Stimulated activated CD4-positive, alpha-beta T cell treated with anti-CD3 and anti-CD28 coated beads, Interleukin-12 subunit alpha, Interleukin-12 subunit beta, amount 100 ng/mL, for 24 hours (primary cell): ENCODE data around the gene AKAP6.
A peak's percentile ranks its signal among the peaks of the same experiment; 100 is the strongest.

Experiments used
- DNase-seq, 2 experiments: peaks; one replicate each; pipeline ENCODE4 v3.0.0-alpha.2; 2020; ENCODE audit warnings: low read depth in 2 of 2

AKAP6 gene

DNA sequence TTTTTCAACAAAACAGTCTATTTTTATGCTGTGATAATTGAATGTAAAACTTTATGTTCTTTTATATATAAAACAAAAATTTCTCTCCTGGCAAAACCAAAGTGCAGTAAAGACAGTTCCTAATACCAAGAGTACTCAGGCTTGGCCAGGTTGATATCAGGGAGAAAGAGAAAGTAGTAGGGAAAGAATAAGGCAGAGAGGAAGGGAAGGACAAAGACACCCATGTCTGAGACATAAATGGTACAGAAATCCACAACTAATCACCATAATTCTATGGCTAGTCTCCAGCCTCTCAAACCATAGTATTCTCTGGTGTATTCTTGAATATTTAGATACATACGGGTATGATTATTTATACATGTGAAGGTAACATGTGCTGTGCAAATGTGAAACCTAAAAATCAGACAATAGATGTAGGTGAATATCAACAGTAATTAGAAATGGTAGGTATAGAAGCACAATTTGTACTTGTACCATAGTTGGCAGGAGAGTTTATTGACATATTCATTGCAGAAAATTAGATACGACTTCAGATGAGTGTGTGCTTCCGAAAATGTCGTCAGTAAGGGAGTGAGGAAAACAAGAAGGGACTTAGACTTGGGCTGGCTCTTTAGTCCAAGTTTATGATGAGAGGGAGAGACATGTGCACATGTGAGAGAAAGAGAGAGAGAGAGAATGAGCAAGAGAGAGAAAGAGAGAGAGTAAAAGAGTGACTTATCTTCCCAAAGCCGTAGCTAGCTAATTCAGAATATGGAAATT is 378.8 kb downstream of the AKAP6 start:
- DNase-seq: no peak

DNA sequence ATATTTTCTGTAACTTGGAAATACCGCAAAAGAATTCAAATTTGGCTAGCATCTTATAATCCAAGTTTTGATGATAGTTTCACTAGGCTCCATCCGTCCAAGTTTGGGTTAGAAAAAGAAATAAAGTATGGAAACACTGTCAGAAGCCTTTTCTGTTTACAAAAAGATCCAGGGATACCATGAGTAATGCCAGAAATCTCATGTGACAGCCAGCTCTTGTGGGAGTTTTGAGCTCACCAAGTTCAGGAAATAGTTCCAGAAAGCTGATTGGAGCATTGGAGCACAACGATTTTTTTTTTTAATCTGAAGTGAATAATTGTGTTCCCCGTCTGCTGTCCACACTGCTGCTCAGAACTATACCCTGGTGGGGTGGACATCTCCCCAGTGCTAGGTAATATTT is 379.9 kb downstream of the AKAP6 start:
- no peak for DNase-seq

DNA sequence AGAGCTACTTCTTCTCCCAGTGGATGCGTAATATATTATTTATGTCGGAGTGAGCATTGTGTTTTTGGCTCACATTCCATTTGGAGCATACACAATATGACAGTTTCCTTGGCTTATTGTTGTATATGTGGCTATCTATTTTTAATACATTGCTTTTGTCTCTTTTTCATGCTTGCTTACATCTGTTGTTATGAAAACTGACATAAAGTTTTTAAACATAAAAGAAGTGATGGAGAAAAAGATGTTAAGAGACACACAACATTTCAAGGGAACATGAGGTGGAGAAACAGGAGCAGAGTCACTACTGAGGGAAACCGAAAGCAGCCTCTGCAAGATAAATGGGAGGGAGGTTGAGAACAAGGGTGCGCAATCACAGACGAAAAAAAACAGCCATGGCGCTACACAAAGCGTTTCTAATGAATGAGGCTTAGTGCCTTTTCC is 381.2 kb downstream of the AKAP6 start:
- no peak for DNase-seq

DNA sequence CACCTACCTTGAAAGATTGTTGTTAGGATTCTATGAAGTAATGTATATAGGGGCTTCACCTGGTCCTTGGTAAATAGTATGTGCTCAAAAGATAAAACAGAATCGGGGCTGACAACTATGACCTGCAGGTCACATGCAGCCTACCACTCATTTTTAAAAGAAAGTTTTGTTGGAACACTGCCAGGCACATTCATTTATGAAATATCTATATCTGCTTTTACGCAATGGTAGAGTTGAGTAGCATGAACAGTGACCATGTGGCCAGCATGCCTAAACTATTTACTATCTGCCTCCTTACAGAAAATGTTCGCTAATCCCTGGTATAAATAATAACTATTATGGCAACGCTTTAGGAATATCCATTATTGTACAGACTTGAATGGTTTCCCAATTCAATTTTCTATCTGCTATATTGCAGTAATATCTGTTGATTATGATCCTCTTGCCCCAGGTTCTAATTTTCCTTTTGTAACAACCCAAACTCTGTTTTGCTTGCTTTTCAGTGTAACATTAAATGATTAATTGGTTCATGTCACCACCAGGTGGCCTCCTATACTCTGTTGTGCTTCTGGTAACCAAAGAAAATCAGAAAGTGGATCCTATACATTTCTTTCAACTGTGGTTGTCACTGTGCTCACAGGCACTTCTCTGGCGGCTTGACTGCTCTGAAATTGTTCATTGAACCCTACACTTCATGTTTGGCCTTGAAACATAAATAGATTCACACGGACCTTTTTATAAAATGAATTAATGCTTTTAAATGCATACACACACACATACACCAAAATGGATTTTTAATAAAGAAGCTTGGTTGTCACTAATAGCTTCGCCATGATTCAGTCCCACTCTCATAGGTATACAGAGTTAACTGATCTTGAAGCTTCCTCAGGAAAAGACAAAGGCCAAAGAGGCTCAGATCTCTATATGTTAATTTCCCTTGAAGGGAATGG is 381.9 kb downstream of the AKAP6 start:
- DNase-seq: peak in 1 of 2 experiments; percentile 1

DNA sequence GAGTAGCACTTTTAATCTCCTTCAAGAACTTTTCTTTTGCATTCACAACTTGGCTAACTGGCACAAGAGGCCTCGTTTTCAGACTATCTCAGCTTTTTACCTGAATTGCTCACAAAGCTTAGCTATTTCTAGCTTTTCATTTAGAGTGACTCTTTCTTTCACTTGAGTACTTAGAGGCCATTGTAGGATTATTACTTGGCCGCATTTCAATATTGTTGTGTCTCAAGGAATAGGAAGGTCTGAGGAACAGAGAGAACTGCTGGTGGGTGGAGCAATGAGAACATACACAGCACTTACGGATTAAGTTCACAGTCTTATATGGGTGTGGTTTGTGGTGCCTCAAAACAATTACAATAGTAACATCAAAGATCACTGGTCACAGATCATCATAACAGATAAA is 384.8 kb downstream of the AKAP6 start:
- no peak for DNase-seq

DNA sequence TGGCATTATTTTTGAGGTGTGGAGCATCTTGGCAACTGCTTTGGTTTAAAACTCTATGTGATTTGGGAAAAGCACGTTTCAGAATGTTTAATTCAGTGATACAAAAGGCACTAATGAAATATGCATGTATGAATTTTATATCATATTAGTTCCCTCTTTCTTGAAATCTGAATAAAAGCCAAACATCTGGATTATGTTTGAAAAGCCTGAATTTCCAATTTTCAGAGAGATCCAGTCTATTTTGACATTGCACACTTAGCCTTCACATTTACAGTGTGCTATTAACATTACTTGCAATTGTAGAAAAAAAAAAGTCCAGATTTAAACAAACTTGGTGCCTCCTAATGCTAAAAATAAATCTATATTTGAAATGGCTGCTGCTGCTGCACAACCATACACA is 390.5 kb downstream of the AKAP6 start:
- no peak for DNase-seq

DNA sequence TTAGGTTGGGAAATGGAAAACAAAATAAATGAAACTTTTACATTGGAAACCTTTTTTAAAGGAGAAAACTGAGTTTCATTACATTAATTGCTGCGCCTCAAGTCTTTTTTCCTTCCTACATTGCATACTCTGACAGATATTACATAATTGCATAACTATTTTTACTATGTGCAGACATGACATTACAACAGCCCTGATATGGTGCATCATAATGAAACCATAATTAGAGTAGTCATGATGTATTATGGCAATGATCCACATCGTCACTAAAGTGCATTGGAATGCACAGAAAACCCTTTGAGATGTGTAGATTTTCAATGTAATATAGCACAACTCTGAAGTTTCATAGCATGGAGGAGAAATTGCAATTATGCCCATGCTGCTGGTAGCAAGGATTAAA is 391.8 kb downstream of the AKAP6 start:
- no peak for DNase-seq

DNA sequence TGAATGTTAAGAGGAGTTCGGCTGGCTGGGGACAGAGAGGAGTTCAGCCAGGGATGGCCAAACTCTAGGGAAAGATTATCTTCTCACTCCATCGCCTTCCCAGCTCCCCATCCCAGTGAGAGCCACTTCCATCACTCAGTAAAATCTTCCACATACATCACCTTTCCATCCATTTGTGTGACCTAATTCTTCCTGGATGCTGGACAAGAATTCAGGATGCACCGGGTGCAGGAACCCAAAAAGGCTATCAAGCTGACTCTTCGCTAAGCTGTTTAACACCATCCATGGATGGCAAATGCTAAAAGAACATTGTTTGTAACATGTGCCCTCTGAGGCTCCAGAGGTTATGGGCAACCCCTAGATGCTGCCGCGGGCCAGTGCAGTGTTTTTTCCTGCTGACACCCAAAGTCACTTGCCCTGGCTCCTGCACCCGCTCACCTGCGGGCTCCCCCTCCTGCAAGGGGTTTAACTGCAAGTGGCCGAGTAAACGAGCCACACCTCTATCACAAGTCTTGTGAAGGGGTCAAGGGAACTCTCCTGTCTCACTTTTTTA is 393.6 kb downstream of the AKAP6 start:
- DNase-seq: no peak

DNA sequence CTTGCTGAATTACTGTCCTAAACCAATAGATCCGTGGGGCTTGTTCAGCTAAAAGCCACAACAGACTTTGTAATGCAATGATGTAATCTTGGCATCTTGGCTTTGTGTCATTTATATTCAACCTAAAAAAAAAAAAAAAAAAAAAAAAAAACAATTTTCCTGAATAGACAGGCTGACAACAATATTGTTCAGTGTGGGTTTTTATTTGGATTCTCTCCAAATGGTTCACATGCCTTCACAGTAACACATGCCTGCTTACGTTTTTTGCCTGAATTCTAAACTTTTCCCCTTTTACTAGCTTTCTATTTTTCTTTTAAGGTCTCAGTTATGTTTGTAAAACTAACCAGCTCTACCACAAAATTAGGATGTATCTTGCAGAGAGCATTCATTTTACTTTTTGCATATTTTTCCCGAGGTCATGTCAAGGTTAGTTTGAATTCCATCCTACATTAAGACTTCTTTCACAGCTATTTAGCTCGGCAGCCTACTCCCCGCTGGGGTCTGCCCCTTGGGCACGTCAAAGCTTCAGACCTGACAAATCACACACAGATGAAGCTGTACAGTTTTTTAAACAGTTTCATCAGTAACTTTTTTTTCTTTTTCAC is 395.9 kb downstream of the AKAP6 start:
- DNase-seq: no peak

DNA sequence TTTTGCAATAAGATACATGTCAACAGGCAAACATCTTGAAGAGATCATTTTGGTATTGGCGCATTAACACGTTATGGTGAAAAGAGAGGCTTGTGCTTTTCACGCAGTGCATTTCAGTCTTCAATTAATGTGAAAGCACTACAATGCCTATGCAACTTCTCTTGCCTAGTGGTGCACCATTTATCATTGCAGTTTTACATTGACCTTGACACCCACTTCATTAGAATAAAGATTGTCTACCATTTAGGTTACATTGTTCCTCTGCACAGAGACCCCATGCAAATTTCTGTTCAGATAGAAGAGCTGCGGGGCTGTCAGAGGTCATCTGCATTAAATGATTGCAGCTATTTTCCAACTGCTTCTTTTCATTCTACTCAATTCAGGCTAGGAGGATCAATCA is 397.4 kb downstream of the AKAP6 start:
- no peak for DNase-seq

DNA sequence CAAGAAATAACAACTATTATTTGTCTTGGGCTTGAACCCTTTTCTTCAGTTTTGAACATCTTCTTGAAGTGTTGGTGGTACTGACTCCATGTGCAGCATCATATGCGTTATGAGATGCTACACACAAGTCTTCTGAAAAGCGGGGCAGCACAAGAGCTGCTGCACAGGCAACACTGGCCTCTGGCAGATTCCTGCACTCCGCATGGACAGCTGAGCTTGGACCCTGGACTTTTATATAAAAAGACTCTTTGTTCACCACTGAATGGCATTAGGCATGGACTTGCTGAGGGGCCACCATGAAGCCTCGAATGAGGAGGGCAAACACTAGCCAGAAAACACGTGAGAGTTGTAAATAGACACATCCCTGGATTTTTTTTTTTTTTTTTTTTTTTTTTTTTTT is 398.7 kb downstream of the AKAP6 start:
- DNase-seq: no peak

DNA sequence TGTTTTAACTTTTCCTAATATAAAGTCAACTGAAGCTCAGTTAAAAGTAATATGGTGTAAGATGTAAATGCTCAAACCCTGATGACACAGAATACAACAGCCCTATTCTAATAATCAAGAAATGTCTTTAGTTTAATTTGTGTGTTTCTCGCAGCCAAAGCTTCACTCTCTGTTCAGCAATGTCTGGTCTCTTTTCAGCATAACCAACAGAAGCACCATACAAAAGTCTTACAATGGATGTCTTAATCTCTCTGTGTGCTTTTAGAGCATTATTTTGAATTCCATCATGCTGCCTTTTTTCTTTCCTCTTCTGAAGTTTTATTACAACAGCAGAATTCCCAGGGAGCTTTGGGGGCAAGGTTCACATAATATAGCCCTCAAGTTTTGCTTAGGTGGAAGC is 399.4 kb downstream of the AKAP6 start:
- no peak for DNase-seq

DNA sequence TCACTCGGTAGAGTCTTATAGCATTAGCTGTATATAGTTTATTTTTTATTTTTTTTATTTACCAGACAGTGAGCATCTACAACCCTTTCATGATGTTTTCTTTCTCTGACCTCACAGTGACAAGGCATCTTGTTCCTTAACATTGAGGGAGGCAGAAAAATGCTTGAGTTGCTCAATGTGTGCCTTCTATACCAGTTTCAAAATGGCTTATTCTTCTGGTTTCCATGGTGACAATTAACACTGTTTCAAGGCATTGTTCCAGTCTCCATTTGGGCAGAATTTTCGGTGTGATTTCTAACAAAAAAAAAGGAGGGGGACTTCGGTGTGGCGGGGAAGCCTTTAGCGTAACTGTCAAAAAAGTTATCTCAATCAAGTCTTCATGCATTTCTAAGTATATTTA is 399.9 kb downstream of the AKAP6 start:
- no peak for DNase-seq

DNA sequence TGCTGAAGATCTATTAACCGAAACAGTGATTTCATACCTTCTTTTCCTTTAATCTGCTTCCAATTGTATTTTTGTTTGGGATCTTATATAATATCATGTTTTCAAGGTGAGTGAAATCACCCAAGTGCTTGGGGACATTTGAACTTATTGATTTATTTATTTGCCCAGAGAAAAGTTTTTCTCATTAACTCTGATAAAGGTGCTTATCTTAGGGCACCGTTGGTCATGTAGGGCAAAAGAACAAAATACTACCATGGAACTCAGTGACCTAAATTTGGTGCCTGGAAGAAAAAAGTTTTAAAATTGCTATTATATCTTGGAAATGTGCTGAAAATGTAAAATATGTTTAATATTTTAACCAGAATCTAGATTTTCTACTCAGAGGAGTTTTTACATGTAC is 402.2 kb downstream of the AKAP6 start:
- no peak for DNase-seq

DNA sequence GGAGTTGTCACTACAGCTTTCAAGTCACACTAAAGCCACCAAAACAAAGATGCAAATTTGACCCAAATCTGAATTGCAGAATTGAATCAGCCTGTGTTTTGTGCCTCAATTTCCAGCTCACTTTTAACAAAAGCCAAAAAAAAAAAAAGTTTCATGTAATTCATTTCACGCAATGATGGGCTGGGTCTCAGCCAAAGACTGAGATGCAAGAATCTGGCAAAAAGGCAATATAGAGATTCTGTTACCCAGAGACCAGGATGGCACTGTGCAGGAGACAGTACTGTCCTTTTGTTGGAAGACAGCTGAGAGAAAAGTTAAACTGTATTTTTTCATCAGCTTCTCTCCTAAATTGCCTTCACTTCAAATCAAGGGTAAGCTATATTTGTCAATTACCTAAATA is 403.9 kb downstream of the AKAP6 start:
- DNase-seq: no peak

DNA sequence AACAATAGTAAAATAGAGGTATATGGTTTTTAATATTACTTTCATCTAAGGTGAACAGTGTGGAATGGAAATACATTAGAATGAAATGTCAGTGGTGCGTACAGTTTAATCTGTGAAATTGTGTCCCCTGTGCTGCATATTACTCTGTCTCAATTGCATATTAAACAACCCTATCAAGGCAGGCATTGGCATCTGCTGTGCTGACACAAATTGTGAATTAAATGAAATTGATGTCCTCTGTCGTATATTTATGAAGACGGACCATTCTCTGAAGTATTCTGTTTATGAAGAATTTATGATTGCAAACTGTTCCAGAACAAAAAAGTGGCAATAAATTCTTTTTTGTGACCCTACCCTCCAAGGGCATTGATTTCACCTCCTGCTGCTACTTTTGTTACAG is 405.2 kb downstream of the AKAP6 start:
- DNase-seq: no peak

DNA sequence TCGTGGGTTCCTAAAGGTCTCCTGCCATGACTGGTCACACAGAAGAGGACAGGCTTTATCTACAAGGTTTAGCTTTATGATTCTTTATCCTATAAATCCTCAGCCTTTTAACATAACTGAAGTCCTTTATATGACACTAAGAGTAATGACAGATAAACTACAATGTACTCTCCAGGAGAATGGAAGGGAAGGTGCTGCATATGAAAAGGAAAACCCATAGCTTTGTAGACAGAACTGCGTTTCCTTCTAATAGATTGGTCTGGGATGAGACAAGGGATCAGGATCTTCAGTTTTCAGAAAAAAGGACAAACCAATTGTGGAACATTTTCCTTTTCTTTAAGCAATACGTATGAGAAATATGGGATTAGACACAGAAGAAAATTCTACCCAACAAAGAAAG is 408.5 kb downstream of the AKAP6 start:
- no peak for DNase-seq

DNA sequence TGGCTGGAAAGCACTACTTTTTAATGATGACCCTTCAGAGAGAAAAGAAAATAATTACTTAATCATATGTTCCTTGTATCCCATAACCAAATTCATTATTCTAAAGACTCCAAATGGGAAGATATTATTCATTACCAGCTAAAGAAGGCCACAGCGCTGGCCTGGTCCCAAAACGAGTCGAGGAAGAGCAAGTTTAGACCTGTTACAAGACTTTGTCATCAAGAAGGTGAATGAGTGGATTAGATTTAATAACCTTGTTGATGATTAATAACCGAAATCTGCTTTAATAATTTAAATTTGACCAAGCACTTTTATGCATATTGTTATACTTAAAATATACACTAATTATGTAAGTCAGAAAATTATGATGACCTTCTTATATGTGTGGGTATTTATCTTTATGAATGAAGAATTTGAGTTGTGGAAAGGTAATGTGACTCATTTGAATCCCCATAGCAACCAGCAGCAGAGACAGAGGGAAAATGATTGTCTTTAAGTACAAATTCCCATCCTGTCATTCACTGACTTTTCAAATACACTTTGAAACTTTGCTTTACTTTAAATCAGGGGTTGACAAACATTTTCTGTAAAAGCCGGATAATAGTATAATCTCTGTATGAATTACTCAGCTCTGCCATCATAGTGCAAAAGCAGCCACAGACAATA is 409.2 kb downstream of the AKAP6 start:
- no peak for DNase-seq

DNA sequence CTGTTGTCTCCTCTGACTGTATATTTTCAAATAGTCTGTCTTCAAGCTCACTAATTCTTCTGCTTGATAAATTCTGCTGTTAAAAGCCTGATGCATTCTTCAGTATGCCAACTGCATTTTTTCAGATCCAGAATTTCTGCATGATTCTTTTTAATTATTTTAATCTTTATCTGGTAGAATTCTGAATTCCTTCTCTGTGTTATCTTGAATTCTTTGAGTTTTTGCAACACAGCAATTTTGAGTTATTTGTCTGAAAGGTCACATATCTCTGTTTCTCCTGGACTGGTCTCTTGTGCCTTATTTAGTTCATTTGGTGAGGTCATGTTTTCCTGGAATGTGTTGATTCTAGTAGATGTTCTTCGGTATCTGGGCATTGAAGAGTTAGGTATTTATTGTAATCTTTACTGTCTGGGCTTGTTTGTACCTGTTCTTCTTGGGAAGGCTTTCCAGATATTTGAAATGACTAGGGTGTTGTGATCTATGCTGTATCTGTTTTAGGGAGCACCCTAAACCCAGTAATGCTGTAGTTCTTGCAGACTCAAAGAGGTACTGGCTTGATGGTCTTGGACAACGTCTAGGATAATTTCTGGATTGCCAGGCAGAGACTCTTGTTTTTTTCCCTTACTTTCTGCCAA is 415.8 kb downstream of the AKAP6 start:
- DNase-seq: no peak

DNA sequence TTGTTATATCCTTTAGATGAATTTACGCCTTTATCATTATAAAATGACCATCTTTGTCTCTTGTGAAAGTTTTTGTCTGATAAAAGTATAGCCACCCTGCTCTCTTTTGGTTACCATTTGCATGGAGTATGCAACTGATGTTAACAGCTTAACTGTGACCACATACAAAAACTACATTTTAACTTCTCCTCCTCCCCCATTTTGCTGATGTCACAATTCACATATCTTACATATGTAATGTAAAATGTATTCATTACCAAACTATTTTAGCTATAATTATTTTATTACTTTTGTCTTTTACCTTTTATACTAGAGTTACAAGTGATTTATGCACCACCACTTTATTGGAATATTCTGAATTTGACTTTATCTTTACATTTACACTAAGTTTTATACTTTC is 425.1 kb downstream of the AKAP6 start:
- no peak for DNase-seq

DNA sequence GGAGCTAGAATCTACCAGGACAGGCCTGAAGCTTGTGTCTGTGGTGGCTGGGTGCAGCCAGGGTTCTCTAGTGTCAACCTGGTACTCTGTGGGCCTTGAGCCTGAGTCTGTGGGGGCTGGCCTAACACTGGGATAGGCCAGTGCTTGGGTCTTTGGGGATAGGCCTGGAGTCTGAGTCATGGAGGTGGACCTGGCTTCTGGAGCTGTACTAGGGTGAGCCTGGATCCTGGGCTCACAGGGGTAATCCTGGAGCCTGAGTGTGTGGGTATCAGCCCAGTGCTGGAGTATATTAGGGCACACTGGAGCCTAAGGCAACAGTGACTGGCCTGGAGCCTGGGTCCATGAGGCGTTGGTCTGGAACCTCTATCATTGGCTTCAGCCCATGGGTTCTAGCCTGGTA is 427.1 kb downstream of the AKAP6 start:
- DNase-seq: no peak
